ENCODE measurements around the gene ADAMTS2. TPM values are rescaled to one million over a fixed set of nuclear protein-coding genes. Genes with fewer than 3 reads are reported as not detected.

ADAMTS2 gene
- total and polyA plus RNA-seq, 2 experiments from 2014 or later = 62.0 to 132 TPM

DNA sequence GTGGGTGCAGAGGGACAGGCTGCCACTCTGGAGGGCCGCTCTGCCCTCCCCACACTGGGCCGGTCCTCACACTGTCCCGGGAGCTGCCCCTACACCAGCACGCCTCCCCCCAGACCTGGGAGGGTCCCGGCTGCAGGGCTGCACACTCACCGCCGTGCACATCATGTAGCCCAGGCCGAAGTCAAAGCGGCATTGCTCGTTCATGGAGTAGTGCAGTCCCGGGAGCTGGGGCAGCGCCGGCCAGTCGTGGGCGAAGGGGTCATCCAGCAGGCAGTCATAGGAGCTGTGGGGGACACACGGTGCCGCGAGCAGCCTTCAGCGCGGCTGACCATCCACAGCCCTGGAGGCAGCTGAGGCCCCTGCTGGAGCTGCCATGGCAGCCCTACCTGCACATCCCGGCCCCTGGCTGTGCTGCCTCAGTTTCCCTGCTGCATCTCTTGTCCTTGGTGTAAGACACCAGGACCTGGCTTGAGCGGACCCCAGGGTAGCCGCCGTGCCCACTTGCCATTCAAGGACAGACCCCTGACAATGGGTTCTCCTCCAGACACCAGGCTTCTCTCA lies 191.8 kb downstream of the ADAMTS2 start:
- H3K9me3 ChIP-seq (ENCODE audit: low read depth) = no peaks in the 10 kb centered on the region
- DNase-seq = no peak
- H3K9me2 ChIP-seq (ENCODE audit: insufficient read depth) = no peaks in the 10 kb centered on the region
- TF ChIP-seq EZH2 (IDR thresholded peaks at IDR 0.05; ENCODE audit: insufficient read depth, poor library complexity, severe bottlenecking) = no peak
- TF ChIP-seq EZH2phosphoT487 (IDR thresholded peaks at IDR 0.05; ENCODE audit: insufficient read depth, low read depth) = no peak
- no peaks in the 10 kb centered on the region for H3K4me1 ChIP-seq (ENCODE audit: insufficient read depth)
- no peaks in the 10 kb centered on the region for H3F3A ChIP-seq (ENCODE audit: insufficient read depth)
- WGBS, 2 experiments (ENCODE audit: low coverage in 1 of 2, low lambda C conversion rate in 2 of 2, missing lambda C conversion rate in 2 of 2) = 96 to 98% methylated on average over 22 to 23 of the region's 24 CpGs
- H3K36me3 ChIP-seq (ENCODE audit: low read depth) = 0 out of 2 replicates have a peak, but pooled peaks cover 21% of the 10 kb centered on the region
- in situ Hi-C loops (cut with MboI) = no loop called here
- H3K9ac ChIP-seq = no peak overlapping the region
- no peaks in the 10 kb centered on the region for H3K27me3 ChIP-seq (replicated peaks; ENCODE audit: insufficient read depth)
- no peak overlapping the region for H3K4me3 ChIP-seq
- no peak overlapping the region for H3K4me2 ChIP-seq (ENCODE audit: unreplicated experiment)
- no peaks in the 10 kb centered on the region for H3K79me2 ChIP-seq (ENCODE audit: insufficient read depth)
- H3K27ac ChIP-seq = no peak overlapping the region
- no peaks in the 10 kb centered on the region for H4K20me1 ChIP-seq (ENCODE audit: insufficient read depth)
- H2AFZ ChIP-seq = no peak overlapping the region

- H3K4me1 ChIP-seq (ENCODE audit: insufficient read depth) = no peaks in the 10 kb centered on the region
- H3K9me2 ChIP-seq (ENCODE audit: insufficient read depth) = no peaks in the 10 kb centered on the region
- in situ Hi-C loops (cut with MboI) = no loop called here
- no peaks in the 10 kb centered on the region for H3K27me3 ChIP-seq (replicated peaks; ENCODE audit: insufficient read depth)
- no peaks in the 10 kb centered on the region for H3K9me3 ChIP-seq (ENCODE audit: low read depth)
- H4K20me1 ChIP-seq (ENCODE audit: insufficient read depth) = no peaks in the 10 kb centered on the region
- TF ChIP-seq EZH2phosphoT487 (IDR thresholded peaks at IDR 0.05; ENCODE audit: insufficient read depth, low read depth) (no peak), EZH2 (IDR thresholded peaks at IDR 0.05; ENCODE audit: insufficient read depth, poor library complexity, severe bottlenecking) (no peak)
- no peak overlapping the region for H3K4me2 ChIP-seq (ENCODE audit: unreplicated experiment)
- DNase-seq = no peak
- H3K9ac ChIP-seq = no peak overlapping the region
- H2AFZ ChIP-seq = no peak overlapping the region
- H3F3A ChIP-seq (ENCODE audit: insufficient read depth) = no peaks in the 10 kb centered on the region
- H3K27ac ChIP-seq = no peak overlapping the region
- WGBS, 2 experiments (ENCODE audit: low coverage in 1 of 2, low lambda C conversion rate in 2 of 2, missing lambda C conversion rate in 2 of 2) = 94 to 98% methylated on average over 15 of the region's 15 CpGs
- H3K79me2 ChIP-seq (ENCODE audit: insufficient read depth) = no peaks in the 10 kb centered on the region
- no peak overlapping the region for H3K4me3 ChIP-seq
- 0 out of 2 replicates have a peak, but pooled peaks cover 21% of the 10 kb centered on the region for H3K36me3 ChIP-seq (ENCODE audit: low read depth)
Measured at GRCh38 chr5:179152941-179153340, 192.3 kb downstream of the ADAMTS2 start.

DNA sequence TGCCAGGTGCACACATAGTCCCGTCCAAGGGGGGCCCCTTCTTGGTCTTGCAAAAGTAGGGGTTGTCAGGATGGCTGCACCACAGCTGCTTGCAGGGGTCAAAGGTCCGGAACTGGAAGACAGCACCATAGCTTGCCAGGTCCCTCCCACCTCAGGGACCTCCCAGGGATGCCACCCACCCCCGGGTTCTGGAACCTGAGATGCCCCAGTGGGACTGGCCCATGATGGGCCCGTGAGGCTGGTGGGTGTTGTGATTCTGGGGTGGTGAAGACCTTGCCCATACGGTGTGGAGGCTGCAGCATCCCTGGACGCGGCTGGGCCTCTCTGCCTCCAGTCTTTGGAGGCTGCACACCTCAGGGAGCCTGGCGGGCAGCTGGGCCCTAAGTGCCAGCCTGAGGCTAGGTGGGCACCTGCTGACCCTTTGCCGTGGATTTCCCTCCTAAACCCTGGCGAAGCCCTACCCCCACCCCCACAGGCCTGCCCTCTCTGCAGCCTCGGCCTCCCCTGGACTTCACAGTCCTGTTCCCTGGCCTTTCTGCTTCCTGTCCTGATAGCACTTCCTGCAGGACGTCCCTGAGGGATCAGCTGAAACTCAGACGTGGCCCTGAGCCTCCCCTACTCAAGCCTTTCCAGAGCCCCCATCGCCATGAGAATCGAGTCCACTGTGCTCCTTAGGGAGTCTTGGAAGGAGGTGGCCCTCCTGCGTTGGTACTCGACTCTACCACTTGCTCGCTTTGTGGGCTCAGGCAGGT lies 192.9 kb downstream of the ADAMTS2 start:
- in situ Hi-C loops (cut with MboI) = no loop called here
- WGBS, 2 experiments (ENCODE audit: low coverage in 1 of 2, low lambda C conversion rate in 2 of 2, missing lambda C conversion rate in 2 of 2) = 89 to 90% methylated on average over 18 of the region's 18 CpGs

GRCh38 chr5:179151286-179152118 lies 193.8 kb downstream of the ADAMTS2 start:
- in situ Hi-C loops (cut with MboI) = no loop called here
- TF ChIP-seq EZH2phosphoT487 (IDR thresholded peaks at IDR 0.05; ENCODE audit: insufficient read depth, low read depth) (no peak), EZH2 (IDR thresholded peaks at IDR 0.05; ENCODE audit: insufficient read depth, poor library complexity, severe bottlenecking) (no peak)
- Histone ChIP-seq H3K4me1 (ENCODE audit: insufficient read depth) (no peaks in the 10 kb centered on the region), H3K27ac (no peak overlapping the region), H2AFZ (no peak overlapping the region), H3K36me3 (ENCODE audit: low read depth) (0 out of 2 replicates have a peak, but pooled peaks cover 13% of the 10 kb centered on the region), H3K4me3 (no peak overlapping the region), H3K9me2 (ENCODE audit: insufficient read depth) (no peaks in the 10 kb centered on the region), H3K27me3 (replicated peaks; ENCODE audit: insufficient read depth) (no peaks in the 10 kb centered on the region), H3K9me3 (ENCODE audit: low read depth) (no peaks in the 10 kb centered on the region), H4K20me1 (ENCODE audit: insufficient read depth) (no peaks in the 10 kb centered on the region), H3K9ac (no peak overlapping the region), H3F3A (ENCODE audit: insufficient read depth) (no peaks in the 10 kb centered on the region), H3K79me2 (ENCODE audit: insufficient read depth) (no peaks in the 10 kb centered on the region), H3K4me2 (ENCODE audit: unreplicated experiment) (no peak overlapping the region)
- 95 to 98% methylated on average over 11 of the region's 11 CpGs for WGBS, 2 experiments (ENCODE audit: low coverage in 1 of 2, low lambda C conversion rate in 2 of 2, missing lambda C conversion rate in 2 of 2)
- no peak for DNase-seq

More for the DNA sequence above, 192.9 kb downstream of the ADAMTS2 start:
- Histone ChIP-seq H3K79me2 (ENCODE audit: insufficient read depth) (no peaks in the 10 kb centered on the region), H2AFZ (no peak overlapping the region), H3K4me3 (no peak overlapping the region), H3K9ac (no peak overlapping the region), H4K20me1 (ENCODE audit: insufficient read depth) (no peaks in the 10 kb centered on the region), H3K27ac (no peak overlapping the region), H3K9me2 (ENCODE audit: insufficient read depth) (no peaks in the 10 kb centered on the region), H3K36me3 (ENCODE audit: low read depth) (0 out of 2 replicates have a peak, but pooled peaks cover 15% of the 10 kb centered on the region), H3F3A (ENCODE audit: insufficient read depth) (no peaks in the 10 kb centered on the region), H3K4me1 (ENCODE audit: insufficient read depth) (no peaks in the 10 kb centered on the region), H3K27me3 (replicated peaks; ENCODE audit: insufficient read depth) (no peaks in the 10 kb centered on the region), H3K9me3 (ENCODE audit: low read depth) (no peaks in the 10 kb centered on the region), H3K4me2 (ENCODE audit: unreplicated experiment) (no peak overlapping the region)
- DNase-seq = no peak
- TF ChIP-seq EZH2 (IDR thresholded peaks at IDR 0.05; ENCODE audit: insufficient read depth, poor library complexity, severe bottlenecking) (no peak), EZH2phosphoT487 (IDR thresholded peaks at IDR 0.05; ENCODE audit: insufficient read depth, low read depth) (no peak)
